ENCODE results near the gene SLC35F4.

DNA sequence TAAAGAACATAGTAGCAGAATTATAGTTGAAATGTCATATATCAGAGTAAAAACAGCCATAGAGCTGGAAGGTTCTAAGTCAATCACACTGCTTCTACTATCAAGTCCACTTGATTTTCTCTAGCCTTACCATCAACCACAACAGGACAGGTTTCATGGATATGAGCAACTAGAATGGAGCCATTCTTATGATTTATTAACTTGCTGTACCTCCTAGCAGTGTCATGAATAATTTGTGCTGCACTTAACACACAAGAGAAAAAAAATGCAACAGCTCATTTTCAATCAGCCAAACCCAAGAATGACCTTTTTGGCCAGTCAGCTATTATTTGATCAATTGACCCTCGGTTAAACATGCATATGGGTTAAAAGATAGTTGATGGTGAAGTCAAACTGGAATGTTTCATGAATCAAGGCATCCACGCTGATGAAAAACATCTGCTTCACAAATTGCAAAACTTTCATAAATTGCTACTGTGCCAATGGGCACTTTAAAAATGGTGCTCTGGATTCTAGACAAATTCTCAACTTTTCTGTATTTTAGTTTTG is 316.8 kb downstream of the SLC35F4 start:
- TF ChIP-seq, protein P1, sequence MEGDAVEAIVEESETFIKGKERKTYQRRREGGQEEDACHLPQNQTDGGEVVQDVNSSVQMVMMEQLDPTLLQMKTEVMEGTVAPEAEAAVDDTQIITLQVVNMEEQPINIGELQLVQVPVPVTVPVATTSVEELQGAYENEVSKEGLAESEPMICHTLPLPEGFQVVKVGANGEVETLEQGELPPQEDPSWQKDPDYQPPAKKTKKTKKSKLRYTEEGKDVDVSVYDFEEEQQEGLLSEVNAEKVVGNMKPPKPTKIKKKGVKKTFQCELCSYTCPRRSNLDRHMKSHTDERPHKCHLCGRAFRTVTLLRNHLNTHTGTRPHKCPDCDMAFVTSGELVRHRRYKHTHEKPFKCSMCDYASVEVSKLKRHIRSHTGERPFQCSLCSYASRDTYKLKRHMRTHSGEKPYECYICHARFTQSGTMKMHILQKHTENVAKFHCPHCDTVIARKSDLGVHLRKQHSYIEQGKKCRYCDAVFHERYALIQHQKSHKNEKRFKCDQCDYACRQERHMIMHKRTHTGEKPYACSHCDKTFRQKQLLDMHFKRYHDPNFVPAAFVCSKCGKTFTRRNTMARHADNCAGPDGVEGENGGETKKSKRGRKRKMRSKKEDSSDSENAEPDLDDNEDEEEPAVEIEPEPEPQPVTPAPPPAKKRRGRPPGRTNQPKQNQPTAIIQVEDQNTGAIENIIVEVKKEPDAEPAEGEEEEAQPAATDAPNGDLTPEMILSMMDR (IDR thresholded peaks at IDR 0.05) = no peak
- no peak for TF ChIP-seq POLR2A (IDR thresholded peaks at IDR 0.05)

Data from adrenal gland (tissue), 5 donors.